A549 (cell line): ENCODE measurements around the gene HLA-DMA. TPM values are rescaled to one million over a fixed set of nuclear protein-coding genes. Genes with fewer than 3 reads are reported as not detected.

ENCODE experiments used
- ATAC-seq, 2 experiments: fragments of 200-7000 bp in 1 of 2; fragments of >200 bp in 1 of 2; cut with Nextera tagmentation in 1 of 2; cut with Tn5 transposase in 1 of 2; 3 replicates each; pipeline versions ENCODE4 v1.8.0 to v1.9.1; 2018 to 2020; ENCODE audit warnings: mild to moderate bottlenecking in 1 of 2, moderate library complexity in 1 of 2
- CTCF ChIA-PET: fragments of 300-600 bp; sonication (Branson Sonifier 250); formaldehyde crosslinking; extraction: SDS; loops from one replicate; lab custom pipeline; 2021; ENCODE audit warnings: antibody characterized with exemption, inconsistent platforms; lab: Yijun Ruan, JAX
- POLR2A ChIA-PET: fragments of 350-600 bp; formaldehyde crosslinking; extraction: SDS; loops from one replicate; lab custom pipeline; 2021; ENCODE audit warnings: antibody characterized with exemption, inconsistent platforms; lab: Yijun Ruan, JAX
- DNase-seq, 2 experiments: peaks; one replicate each; pipeline versions ENCODE4 v3.0.0 to v3.0.0-alpha.2; 2011 to 2016; ENCODE audit warnings: low read depth in 1 of 2, low spot score in 1 of 2
- FAIRE-seq: peaks from 2 replicates; lab custom pipeline; 2011; peaks lifted over from hg19 to GRCh38; lab: Jason Lieb, UNC
- H3K27ac ChIP-seq, 2 experiments: fragments of >200 bp; sonication (Bioruptor Twin); formaldehyde crosslinking; 3 replicates each; pipeline ENCODE4 v1.5.1; 2016 to 2017
- H3K4me1 ChIP-seq: fragments of >200 bp; sonication (Bioruptor Twin); formaldehyde crosslinking; 3 replicates; pipeline ENCODE4 v1.6.1; 2016
- H3K4me2 ChIP-seq: fragments of >200 bp; sonication (Bioruptor Twin); formaldehyde crosslinking; 3 replicates; pipeline ENCODE4 v1.6.1; 2016
- H3K4me3 ChIP-seq: fragments of >200 bp; sonication (Bioruptor Twin); formaldehyde crosslinking; 3 replicates; pipeline ENCODE4 v1.5.1; 2016
- H3K9me3 ChIP-seq: fragments of >200 bp; sonication (Bioruptor Twin); formaldehyde crosslinking; 3 replicates; pipeline ENCODE4 v1.6.1; 2016
- CBX2 ChIP-seq: fragments of 200-600 bp; sonication (generic); IDR thresholded peaks from 2 replicates; pipeline ENCODE4 v1.6.1; 2016; ENCODE audit warnings: low read depth, mild to moderate bottlenecking, borderline replicate concordance
- CHD2 ChIP-seq: fragments of 150-350 bp; IDR thresholded peaks from 2 replicates; pipeline ENCODE4 v1.6.1; 2014; ENCODE audit warnings: low read length; ENCODE audit not compliant: partially characterized antibody
- EHF ChIP-seq: fragments of 250-450 bp; sonication (Bioruptor Pico); IDR thresholded peaks from 2 replicates; pipeline ENCODE4 v1.5.0; 2020; ENCODE audit warnings: mild to moderate bottlenecking
- ESRRA ChIP-seq: fragments of 150-350 bp; IDR thresholded peaks from 2 replicates; pipeline ENCODE4 v1.6.1; 2014; ENCODE audit warnings: mild to moderate bottlenecking, low read length, borderline replicate concordance
- FOSL2 ChIP-seq, 2 experiments: fragments of 450-650 bp in 1 of 2; fragments of >200 bp in 1 of 2; sonication (Bioruptor Twin) in 1 of 2; formaldehyde crosslinking; IDR thresholded peaks; 2 replicates each; pipeline versions ENCODE4 v1.5.0 to v1.6.1; 2016 to 2020; ENCODE audit warnings: mild to moderate bottlenecking in 1 of 2, moderate library complexity in 1 of 2
- FOXS1 ChIP-seq: fragments of 250-450 bp; sonication (Bioruptor Pico); IDR thresholded peaks from 2 replicates; pipeline ENCODE4 v1.5.0; 2020; ENCODE audit warnings: mild to moderate bottlenecking, moderate library complexity
- GATA3 ChIP-seq: IDR thresholded peaks from 2 replicates; pipeline ENCODE4 v1.6.1; 2012; ENCODE audit warnings: borderline replicate concordance
- HDAC2 ChIP-seq: fragments of 200-600 bp; sonication (generic); IDR thresholded peaks from 2 replicates; pipeline ENCODE4 v1.6.1; 2016
- HES2 ChIP-seq: fragments of >200 bp; sonication (Bioruptor Twin); formaldehyde crosslinking; IDR thresholded peaks from 2 replicates; pipeline ENCODE4 v1.6.1; 2016
- HEYL ChIP-seq: fragments of 250-450 bp; sonication (Bioruptor Pico); IDR thresholded peaks from 2 replicates; pipeline ENCODE4 v1.8.0; 2021; ENCODE audit warnings: mild to moderate bottlenecking, moderate library complexity
- HOXA7 ChIP-seq: fragments of 250-450 bp; sonication (Bioruptor Pico); IDR thresholded peaks from 2 replicates; pipeline ENCODE4 v1.5.0; 2020; ENCODE audit warnings: mild to moderate bottlenecking, moderate library complexity
- JUNB ChIP-seq: fragments of >200 bp; sonication (Bioruptor Twin); formaldehyde crosslinking; IDR thresholded peaks from 2 replicates; pipeline ENCODE4 v1.6.1; 2016
- MAX ChIP-seq: IDR thresholded peaks from 2 replicates; pipeline ENCODE4 v1.6.1; 2012
- MAZ ChIP-seq: fragments of 150-350 bp; IDR thresholded peaks from 2 replicates; pipeline ENCODE4 v1.6.1; 2014; ENCODE audit warnings: antibody characterized with exemption, low read depth, low read length, borderline replicate concordance
- NPAS2 ChIP-seq: fragments of 250-450 bp; sonication (Bioruptor Pico); IDR thresholded peaks from 2 replicates; pipeline ENCODE4 v1.8.0; 2022; ENCODE audit warnings: mild to moderate bottlenecking, moderate library complexity, borderline replicate concordance
- PHF8 ChIP-seq: fragments of 200-600 bp; sonication (generic); IDR thresholded peaks from 2 replicates; pipeline ENCODE4 v1.6.1; 2016; ENCODE audit warnings: low read depth, mild to moderate bottlenecking, antibody characterized with exemption, moderate library complexity, borderline replicate concordance
- POLR2AphosphoS2 ChIP-seq: conservative IDR thresholded peaks from 2 replicates; pipeline ENCODE4 v1.6.1; 2012; ENCODE audit warnings: low read length, improper control_type of control experiment, inconsistent platforms
- RFX5 ChIP-seq: fragments of 450-650 bp; IDR thresholded peaks from 2 replicates; pipeline ENCODE4 v1.7.1; 2014; ENCODE audit warnings: antibody characterized with exemption, mild to moderate bottlenecking, moderate library complexity
- ZC3H11A ChIP-seq: fragments of 450-650 bp; IDR thresholded peaks from 2 replicates; pipeline ENCODE4 v1.6.1; 2014; ENCODE audit warnings: antibody characterized with exemption, mild to moderate bottlenecking
- ZNF302 ChIP-seq: fragments of 250-450 bp; sonication (Bioruptor Pico); IDR thresholded peaks from 2 replicates; pipeline ENCODE4 v1.9.0; 2021; ENCODE audit warnings: inconsistent platforms, mild to moderate bottlenecking, moderate library complexity
- WGBS: methylation state at CpG from one replicate; pipeline ENCODE4 v1.1.6; 2017; ENCODE audit errors: missing lambda C conversion rate; 5-methylcytosine and 5-hydroxymethylcytosine counted together
- polyA plus RNA-seq, 4 experiments: library from polyadenylated mRNA; depleted of rRNA in 3 of 4; stranded (reverse); fragments of >200 nt; fragmentation: RNase III in 1 of 4; extraction: RNeasy Plus Mini Kit Qiagen cat#74134 plus additional on column Dnase treatment in 1 of 4; gene quantifications; 2 replicates in 3 of 4; 3 replicates in 1 of 4; pipeline ENCODE4 v1.2.3, GENCODE V29; 2011 to 2017
- TF ChIP-seq, protein P1 (sequence below): fragments of 250-450 bp; sonication (Bioruptor Pico); IDR thresholded peaks from 2 replicates; pipeline ENCODE4 v1.5.0; 2021; ENCODE audit warnings: mild to moderate bottlenecking, moderate library complexity, borderline replicate concordance

HLA-DMA gene
- polyA plus RNA-seq, 2 of the 4 experiments (the other 2 are of a cell fraction): 2.5 to 5.6 TPM

DNA sequence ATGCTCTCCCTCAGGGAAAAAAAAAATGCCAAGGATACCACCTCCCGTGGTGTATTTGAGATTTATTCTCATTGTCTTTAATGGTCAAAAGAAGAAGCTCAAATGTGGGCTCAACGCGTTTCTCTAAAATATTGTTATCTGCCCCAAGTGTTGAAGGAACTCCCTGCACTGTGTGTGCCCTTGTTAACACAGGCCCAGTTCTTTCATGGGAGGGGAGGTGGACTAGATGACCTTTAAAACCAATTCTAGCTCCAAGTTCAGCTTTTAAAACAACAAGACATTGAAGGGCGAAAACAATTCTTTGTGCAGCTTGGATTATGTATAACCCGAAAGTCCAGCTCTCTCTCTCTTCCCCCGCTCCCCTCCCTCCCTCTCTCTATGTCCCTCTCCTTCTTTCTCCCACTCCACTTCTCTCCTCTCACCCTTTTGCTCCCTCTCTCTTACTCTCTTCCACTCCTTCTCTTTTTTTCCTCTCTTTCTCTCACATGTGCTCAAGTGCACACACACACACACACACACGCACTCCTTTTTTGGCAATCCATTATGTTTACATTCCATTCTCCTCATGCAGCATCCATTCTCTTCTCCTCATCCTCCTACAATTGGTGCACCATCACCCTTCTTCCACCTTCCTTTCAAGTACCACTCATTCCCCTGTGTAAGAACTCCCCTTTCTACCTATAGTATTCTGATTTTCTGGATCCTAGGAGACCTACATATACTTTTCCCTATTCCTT lies 20.6 kb downstream of the HLA-DMA start:
- H3K27ac ChIP-seq: no peak overlapping the region
- ATAC-seq (no peak), FAIRE-seq (no peak), DNase-seq (no peak)
- H3K4me2 ChIP-seq: no peak overlapping the region
- ChIA-PET CTCF (interaction anchor here (1.0 to 10.0 kb wide), 14 partner anchors 11 to 93 kb away, joined by 3 to 124 read pairs (median 6); partner anchors contain the start of genes HLA-DMA and TAP2), POLR2A (no interaction called here)
- TF ChIP-seq MAX (no peak), GATA3 (no peak), EHF (CRISPR knock-in tag) (no peak), HEYL (CRISPR knock-in tag) (no peak), CHD2 (no peak), ZNF302 (no peak), MAZ (no peak), NPAS2 (CRISPR knock-in tag) (no peak), POLR2AphosphoS2 (no peak), JUNB (no peak), ZC3H11A (no peak), RFX5 (no peak), ESRRA (no peak)
- TF ChIP-seq, protein P1, sequence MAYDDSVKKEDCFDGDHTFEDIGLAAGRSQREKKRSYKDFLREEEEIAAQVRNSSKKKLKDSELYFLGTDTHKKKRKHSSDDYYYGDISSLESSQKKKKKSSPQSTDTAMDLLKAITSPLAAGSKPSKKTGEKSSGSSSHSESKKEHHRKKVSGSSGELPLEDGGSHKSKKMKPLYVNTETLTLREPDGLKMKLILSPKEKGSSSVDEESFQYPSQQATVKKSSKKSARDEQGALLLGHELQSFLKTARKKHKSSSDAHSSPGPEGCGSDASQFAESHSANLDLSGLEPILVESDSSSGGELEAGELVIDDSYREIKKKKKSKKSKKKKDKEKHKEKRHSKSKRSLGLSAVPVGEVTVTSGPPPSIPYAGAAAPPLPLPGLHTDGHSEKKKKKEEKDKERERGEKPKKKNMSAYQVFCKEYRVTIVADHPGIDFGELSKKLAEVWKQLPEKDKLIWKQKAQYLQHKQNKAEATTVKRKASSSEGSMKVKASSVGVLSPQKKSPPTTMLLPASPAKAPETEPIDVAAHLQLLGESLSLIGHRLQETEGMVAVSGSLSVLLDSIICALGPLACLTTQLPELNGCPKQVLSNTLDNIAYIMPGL (CRISPR knock-in tag): no peak
- TF ChIP-seq, all 56 proteins: peak for 0
- Histone ChIP-seq H3K4me1 (no peaks in the 10 kb centered on the region), H3K4me3 (no peak overlapping the region), H3K9me3 (no peaks in the 10 kb centered on the region)
- 80% methylated on average over 7 of the region's 7 CpGs for WGBS

- CTCF ChIA-PET: interaction anchor here (1.2 to 10.0 kb wide), 3 partner anchors 16 to 55 kb away, joined by 3 to 124 read pairs (median 32); no protein-coding TSS in a partner anchor
- Histone ChIP-seq H3K4me2 (no peak overlapping the region), H3K9me3 (no peaks in the 10 kb centered on the region), H3K4me3 (no peak overlapping the region), H3K27ac (no peak overlapping the region), H3K4me1 (no peaks in the 10 kb centered on the region)
- POLR2A ChIA-PET: no interaction called here
- TF ChIP-seq POLR2AphosphoS2 (no peak), CBX2 (no peak), ZC3H11A (no peak), FOSL2 (IDR thresholded peaks at IDR 0.05) (no peak), FOSL2 (CRISPR knock-in tag; IDR thresholded peaks at IDR 0.05) (no peak), HES2 (no peak)
- TF ChIP-seq, protein P1 (CRISPR knock-in tag): no peak
- WGBS: 65% methylated on average over 1 of the region's 1 CpG
- no peak for FAIRE-seq
- ATAC-seq: no peak
- no peak for DNase-seq
These were observed 21.7 kb downstream of the HLA-DMA start for GRCh38 chr6:32931211-32931610.

DNA sequence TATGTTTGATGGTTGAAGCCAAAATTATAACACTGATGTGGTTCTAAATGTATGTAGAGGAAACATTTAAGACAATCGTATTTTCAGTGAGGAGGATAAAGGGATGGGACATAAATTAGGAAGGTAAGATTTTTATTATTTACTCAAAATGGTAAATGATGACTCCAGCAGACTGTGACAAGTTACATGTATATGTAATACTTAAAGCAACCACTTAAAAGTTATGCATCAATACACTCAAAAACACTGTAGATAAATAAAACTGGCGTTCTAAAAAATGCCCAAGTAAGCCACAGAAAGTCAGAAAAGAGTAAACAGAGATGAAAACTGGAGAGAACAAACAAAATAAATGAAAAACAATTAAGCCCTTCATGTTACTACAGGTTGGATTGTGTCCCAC lies 30.8 kb downstream of the HLA-DMA start:
- Histone ChIP-seq H3K27ac (peak overlapping the region; percentile 41 to 57; a peak in 3 of 6 replicates), H3K4me3 (no peak overlapping the region), H3K9me3 (no peaks in the 10 kb centered on the region), H3K4me2 (peak overlapping the region; percentile 73; the same call in 1 of the 3 replicates), H3K4me1 (peaks cover 28% of the 10 kb centered on the region)
- ChIA-PET POLR2A (no interaction called here), CTCF (no interaction called here)
- DNase-seq (no peak), ATAC-seq (no peak), FAIRE-seq (no peak)
- TF ChIP-seq PHF8: no peak
- TF ChIP-seq FOXS1: no peak
- TF ChIP-seq HOXA7 (CRISPR knock-in tag): no peak
- TF ChIP-seq HDAC2: no peak
- no peak for TF ChIP-seq EHF (CRISPR knock-in tag)
- WGBS: 39% methylated on average over 2 of the region's 2 CpGs
